Gastrocnemius medialis (tissue), 4 donors: ENCODE data around the gene UAP1. TPM values are rescaled to one million over a fixed set of nuclear protein-coding genes. Genes with fewer than 3 reads are reported as not detected.
"Not testable (repeated sequence)": the region's sequence is repeated elsewhere in the genome, so short reads cannot be mapped to it uniquely, and the experiment has no call there.

Experiments used
- ATAC-seq, 2 donors: fragments of 150-250 bp; one replicate each; pipeline ENCODE4 v1.9.1; 2016
- DNase-seq, 2 donors: peaks; one replicate each; pipeline ENCODE4 v3.0.0-alpha.2; 2019
- H3K27ac ChIP-seq, 4 donors: fragments of 200-600 bp; sonication (generic); 1 replicate in 1 of 4; 2 replicates in 3 of 4; pipeline ENCODE4 v1.5.1; 2016 to 2018; ENCODE audit warnings: mild to moderate bottlenecking in 2 of 4, moderate library complexity in 1 of 4
- H3K27me3 ChIP-seq, 3 donors: fragments of 200-600 bp; sonication (generic) in 2 of 3; 1 replicate in 1 of 3; 2 replicates in 2 of 3; pipeline versions ENCODE4 v1.5.1 to v1.6.0; 2016 to 2019; ENCODE audit warnings: mild to moderate bottlenecking in 1 of 3, moderate library complexity in 1 of 3
- H3K36me3 ChIP-seq, 2 donors: fragments of 200-600 bp; sonication (generic) in 1 of 2; one replicate each; pipeline ENCODE4 v1.5.1; 2017 to 2018
- H3K4me1 ChIP-seq, 2 donors: fragments of 200-600 bp; sonication (generic) in 1 of 2; one replicate each; pipeline ENCODE4 v1.5.1; 2016 to 2017; ENCODE audit warnings: mild to moderate bottlenecking in 2 of 2
- H3K4me3 ChIP-seq, 4 donors: fragments of 200-600 bp; sonication (generic) in 3 of 4; 1 replicate in 1 of 4; 2 replicates in 3 of 4; pipeline ENCODE4 v1.5.1; 2016 to 2019; ENCODE audit warnings: mild to moderate bottlenecking in 2 of 4
- H3K9me3 ChIP-seq, 3 donors: fragments of 200-600 bp; sonication (generic) in 2 of 3; 1 replicate in 1 of 3; 2 replicates in 2 of 3; pipeline ENCODE4 v1.5.1; 2016 to 2019
- POLR2A ChIP-seq, 2 donors: fragments of 450-650 bp; IDR thresholded peaks; one replicate each; pipeline ENCODE4 v1.6.1; 2017; ENCODE audit warnings: antibody characterized with exemption in 2 of 2, mild to moderate bottlenecking in 2 of 2, moderate library complexity in 2 of 2
- in situ Hi-C, 4 donors: fragments of 200-750 bp; cut with MboI; loops; one replicate each; pipeline versions ENCODE4 v1.15.0 to v1.8.0; 2017; ENCODE audit warnings: low sequenced_read_pairs in 4 of 4
- intact Hi-C: fragments of 100-400 bp; cut with DNase I; formaldehyde crosslinking; loops from one replicate; pipeline ENCODE4 v1.15.1; 2023; ENCODE audit warnings: low total_unique reads
- total RNA-seq, 4 donors: library from RNA; depleted of rRNA; stranded (reverse); fragments of >200 nt; gene quantifications; one replicate each; pipeline versions ENCODE4 v1.1.0 to v1.2.3, GENCODE V29; 2016
- TF ChIP-seq, protein P1 (sequence below), 5 experiments: fragments of 450-650 bp in 3 of 5; fragments of 200-600 bp in 2 of 5; sonication (generic) in 2 of 5; IDR thresholded peaks in 4 of 5; conservative IDR thresholded peaks in 1 of 5; 1 replicate in 4 of 5; 2 replicates in 1 of 5; pipeline ENCODE4 v1.5.1; 2016 to 2019; ENCODE audit warnings: antibody characterized with exemption in 5 of 5, mild to moderate bottlenecking in 3 of 5, moderate library complexity in 3 of 5

UAP1 gene
- total RNA-seq, 4 donors from 2014 or later: 29.2 to 57.3 (median 43.2) TPM

DNA sequence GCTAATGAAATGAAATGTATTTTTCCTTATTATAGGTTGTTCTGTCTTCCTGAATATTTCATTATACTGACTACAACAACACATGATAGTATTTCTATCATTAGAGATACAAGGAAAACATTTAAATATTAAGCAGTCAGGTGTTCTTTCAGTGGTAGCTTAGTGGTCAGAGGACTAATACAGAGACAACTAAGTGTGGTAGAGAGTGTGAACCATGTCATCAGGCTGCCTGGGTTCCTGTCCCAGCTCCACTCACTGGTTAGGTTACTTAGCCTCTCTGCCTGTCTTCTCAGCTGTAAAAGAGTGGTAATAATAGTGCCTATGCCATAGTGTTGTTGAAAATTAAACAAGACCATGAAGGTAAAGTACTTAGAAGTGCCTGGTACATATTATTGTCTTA is 3.9 kb downstream of the UAP1 start:
- H3K36me3 ChIP-seq: peaks cover 0 to 23% of the 10 kb centered on the region in 2 donors
- no peak for TF ChIP-seq POLR2A (IDR thresholded peaks at IDR 0.05)
- TF ChIP-seq, protein P1, sequence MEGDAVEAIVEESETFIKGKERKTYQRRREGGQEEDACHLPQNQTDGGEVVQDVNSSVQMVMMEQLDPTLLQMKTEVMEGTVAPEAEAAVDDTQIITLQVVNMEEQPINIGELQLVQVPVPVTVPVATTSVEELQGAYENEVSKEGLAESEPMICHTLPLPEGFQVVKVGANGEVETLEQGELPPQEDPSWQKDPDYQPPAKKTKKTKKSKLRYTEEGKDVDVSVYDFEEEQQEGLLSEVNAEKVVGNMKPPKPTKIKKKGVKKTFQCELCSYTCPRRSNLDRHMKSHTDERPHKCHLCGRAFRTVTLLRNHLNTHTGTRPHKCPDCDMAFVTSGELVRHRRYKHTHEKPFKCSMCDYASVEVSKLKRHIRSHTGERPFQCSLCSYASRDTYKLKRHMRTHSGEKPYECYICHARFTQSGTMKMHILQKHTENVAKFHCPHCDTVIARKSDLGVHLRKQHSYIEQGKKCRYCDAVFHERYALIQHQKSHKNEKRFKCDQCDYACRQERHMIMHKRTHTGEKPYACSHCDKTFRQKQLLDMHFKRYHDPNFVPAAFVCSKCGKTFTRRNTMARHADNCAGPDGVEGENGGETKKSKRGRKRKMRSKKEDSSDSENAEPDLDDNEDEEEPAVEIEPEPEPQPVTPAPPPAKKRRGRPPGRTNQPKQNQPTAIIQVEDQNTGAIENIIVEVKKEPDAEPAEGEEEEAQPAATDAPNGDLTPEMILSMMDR (IDR thresholded peaks at IDR 0.05 in 4 of 5, conservative IDR thresholded peaks at IDR 0.05 in 1 of 5): no peak
- H3K4me1 ChIP-seq: peaks cover 10 to 20% of the 10 kb centered on the region in 2 donors
- no peaks in the 10 kb centered on the region for H3K27me3 ChIP-seq
- no peaks in the 10 kb centered on the region for H3K9me3 ChIP-seq
- in situ Hi-C loops (loop anchor here in 2 of 4 donors (5.0 to 10.0 kb wide), 2 partner anchors 61 to 68 kb away; partner anchors contain the start of gene UHMK1 (in 1 of the 2)), intact Hi-C loops (no loop called here)
- H3K27ac ChIP-seq: no peak overlapping the region
- H3K4me3 ChIP-seq: no peak overlapping the region
- DNase-seq (no peak), ATAC-seq (no peak)

DNA sequence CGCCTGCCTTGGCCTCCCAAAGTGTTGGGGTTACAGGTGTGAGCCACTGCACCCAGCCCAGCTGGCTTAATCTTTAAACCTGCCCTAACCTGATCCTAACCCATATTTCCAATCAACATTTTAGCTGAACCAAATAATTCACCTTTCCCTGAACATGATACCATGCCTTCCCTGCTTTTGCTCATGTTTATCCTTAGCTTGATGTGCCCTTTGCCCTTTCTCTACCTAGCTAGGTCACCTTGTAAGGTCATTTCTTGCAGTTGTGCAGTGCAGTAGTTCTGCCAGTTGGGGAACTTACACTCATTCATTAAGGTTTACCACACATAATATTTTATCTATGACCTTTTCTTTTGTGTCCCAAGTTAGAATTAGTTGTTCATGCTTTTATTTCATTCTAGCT is 5.3 kb downstream of the UAP1 start:
- intact Hi-C loops (no loop called here), in situ Hi-C loops (loop anchor here in 2 of 4 donors (5.0 to 10.0 kb wide), 2 partner anchors 62 to 70 kb away; partner anchors contain the start of gene UHMK1 (in 1 of the 2))
- Histone ChIP-seq H3K4me3 (no peak overlapping the region), H3K27me3 (no peaks in the 10 kb centered on the region), H3K9me3 (no peaks in the 10 kb centered on the region), H3K4me1 (peaks cover 17 to 22% of the 10 kb centered on the region in 2 donors), H3K27ac (no peak overlapping the region), H3K36me3 (peaks cover 0 to 23% of the 10 kb centered on the region in 2 donors)
- TF ChIP-seq, protein P1 (IDR thresholded peaks at IDR 0.05 in 4 of 5, conservative IDR thresholded peaks at IDR 0.05 in 1 of 5): no peak
- no peak for TF ChIP-seq POLR2A (IDR thresholded peaks at IDR 0.05)
- DNase-seq (no peak), ATAC-seq (no peak)

DNA sequence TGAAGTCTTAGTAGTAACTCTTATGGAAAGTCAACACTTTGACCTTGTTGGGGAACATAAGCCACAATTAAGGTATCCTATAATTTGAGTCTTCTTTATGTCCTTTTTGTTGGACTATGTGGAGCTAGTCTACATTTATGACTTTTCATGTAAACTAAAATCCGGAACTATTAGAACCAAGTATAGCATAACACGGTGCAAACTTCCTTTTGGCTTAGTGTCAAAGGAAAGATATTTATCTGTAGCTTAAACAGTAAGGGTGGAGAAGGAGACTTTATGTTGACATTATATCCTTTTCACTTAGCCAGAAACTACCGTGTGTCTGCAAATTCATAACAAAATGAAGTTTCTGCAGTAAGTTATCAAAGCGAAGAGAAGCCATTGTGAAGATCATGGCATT is 7.3 kb downstream of the UAP1 start:
- Histone ChIP-seq H3K27me3 (no peaks in the 10 kb centered on the region), H3K9me3 (no peaks in the 10 kb centered on the region), H3K4me3 (no peak overlapping the region), H3K36me3 (peaks cover 0 to 23% of the 10 kb centered on the region in 2 donors), H3K4me1 (peaks cover 12 to 14% of the 10 kb centered on the region in 2 donors), H3K27ac (no peak overlapping the region)
- in situ Hi-C loops: loop anchor here in 2 of 4 donors (5.0 to 10.0 kb wide), 2 partner anchors 64 to 72 kb away; partner anchors contain the start of gene UHMK1 (in 1 of the 2)
- ATAC-seq (no peak), DNase-seq (no peak)
- intact Hi-C loops: no loop called here
- TF ChIP-seq, protein P1 (IDR thresholded peaks at IDR 0.05 in 4 of 5, conservative IDR thresholded peaks at IDR 0.05 in 1 of 5): no peak
- TF ChIP-seq POLR2A (IDR thresholded peaks at IDR 0.05): no peak

DNA sequence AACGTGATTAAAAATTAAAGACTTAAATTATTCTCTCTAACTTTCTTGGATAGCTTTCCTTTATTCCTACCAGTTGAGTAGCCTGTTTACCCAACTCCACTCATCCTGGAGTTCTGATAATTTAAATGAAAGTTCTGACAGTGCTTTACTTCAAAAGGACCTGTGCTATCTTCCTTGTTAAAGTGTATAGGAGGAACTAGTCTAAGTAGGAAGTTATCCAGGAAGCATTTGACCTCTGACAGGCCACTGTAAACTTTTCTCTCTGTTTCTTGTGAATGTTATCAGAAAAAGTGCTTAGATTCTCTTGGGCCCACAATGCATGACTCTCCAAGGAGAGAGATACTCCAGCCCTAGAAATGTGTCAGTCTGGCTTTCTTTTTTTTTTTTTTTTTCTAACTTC is 9.2 kb downstream of the UAP1 start:
- H3K4me1 ChIP-seq: peaks cover 9 to 14% of the 10 kb centered on the region in 2 donors
- no peak for DNase-seq
- peaks cover 0 to 23% of the 10 kb centered on the region in 2 donors for H3K36me3 ChIP-seq
- no peak for ATAC-seq
- H3K27me3 ChIP-seq: no peaks in the 10 kb centered on the region
- TF ChIP-seq, protein P1 (IDR thresholded peaks at IDR 0.05 in 4 of 5, conservative IDR thresholded peaks at IDR 0.05 in 1 of 5): no peak
- no peak for TF ChIP-seq POLR2A (IDR thresholded peaks at IDR 0.05)
- H3K27ac ChIP-seq: no peak overlapping the region
- H3K9me3 ChIP-seq: no peaks in the 10 kb centered on the region
- H3K4me3 ChIP-seq: no peak overlapping the region
- intact Hi-C loops (no loop called here), in situ Hi-C loops (no loop called here)

DNA sequence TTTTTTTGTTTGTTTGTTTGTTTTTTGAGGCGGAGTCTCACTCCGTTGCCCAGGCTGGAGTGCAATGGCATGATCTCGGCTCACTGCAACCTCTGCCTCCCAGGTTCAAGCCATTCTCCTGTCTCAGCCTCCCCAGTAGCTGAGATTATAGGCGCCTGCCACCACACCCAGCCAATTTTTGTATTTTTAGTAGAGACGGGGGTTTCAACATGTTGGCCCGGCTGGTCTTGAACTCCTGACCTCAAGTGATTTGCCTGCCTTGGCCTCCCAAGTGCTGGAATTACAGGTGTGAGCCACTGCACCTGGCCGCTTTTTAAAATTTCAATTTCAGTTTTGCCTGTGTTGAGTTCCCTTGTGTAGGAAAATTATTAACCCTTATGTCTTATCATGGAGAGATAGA is 9.6 kb downstream of the UAP1 start:
- DNase-seq, in situ Hi-C loops, ATAC-seq, H3K27ac ChIP-seq, H3K27me3 ChIP-seq, H3K4me3 ChIP-seq, H3K9me3 ChIP-seq, intact Hi-C loops: not testable (repeated sequence)
- Histone ChIP-seq H3K36me3 (peaks cover 0 to 20% of the 10 kb centered on the region in 2 donors), H3K4me1 (peaks cover 9 to 14% of the 10 kb centered on the region in 2 donors)
